ENCODE results near the gene SORBS2. TPM values are rescaled to one million over a fixed set of nuclear protein-coding genes. Genes with fewer than 3 reads are reported as not detected.

SORBS2 gene
- total RNA-seq, 1 donor from 2014 or later: 60.4 TPM

DNA sequence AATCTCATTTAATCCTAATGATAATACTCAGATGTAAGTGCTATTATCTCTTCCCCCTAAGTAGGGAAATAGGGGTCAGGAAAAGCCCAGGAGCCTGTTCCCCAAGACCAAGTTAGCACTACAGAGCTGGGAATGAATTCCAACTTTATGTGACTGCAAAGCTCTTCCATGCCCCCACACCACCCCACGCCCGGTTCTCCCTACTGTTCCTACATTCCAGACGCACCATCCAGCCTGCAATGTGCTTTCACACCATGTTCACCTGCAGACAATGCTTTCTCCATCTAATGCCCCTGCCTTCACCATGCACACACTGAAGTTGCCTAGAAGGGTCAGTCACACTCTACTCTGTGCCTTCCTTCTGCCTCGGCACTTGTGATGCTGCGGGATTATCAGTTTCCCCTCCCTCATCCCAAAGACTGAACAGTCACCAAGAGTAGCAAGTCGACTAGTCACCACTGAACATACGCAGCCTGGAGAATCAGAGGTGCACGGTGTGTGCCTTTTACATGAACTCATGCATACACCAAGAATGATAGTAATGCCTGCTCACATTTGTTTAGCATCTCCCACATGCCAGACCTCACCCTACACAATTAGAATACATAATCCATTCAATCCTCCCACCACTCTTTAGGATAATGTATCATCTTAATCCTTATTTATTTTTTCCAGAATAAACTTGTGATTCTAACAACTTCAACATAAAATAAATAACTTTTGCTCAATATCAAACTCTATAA lies 14.2 kb downstream of the SORBS2 start:
- no peaks in the 10 kb centered on the region for H3K27me3 ChIP-seq
- no peak overlapping the region for H3K27ac ChIP-seq
- H3K4me3 ChIP-seq: no peak overlapping the region
- no peak for DNase-seq (ENCODE audit: extremely low spot score in 2 of 2)
- no peaks in the 10 kb centered on the region for H3K4me1 ChIP-seq
- intact Hi-C loops (cut with DNase I): no loop called here
- TF ChIP-seq, protein P1, sequence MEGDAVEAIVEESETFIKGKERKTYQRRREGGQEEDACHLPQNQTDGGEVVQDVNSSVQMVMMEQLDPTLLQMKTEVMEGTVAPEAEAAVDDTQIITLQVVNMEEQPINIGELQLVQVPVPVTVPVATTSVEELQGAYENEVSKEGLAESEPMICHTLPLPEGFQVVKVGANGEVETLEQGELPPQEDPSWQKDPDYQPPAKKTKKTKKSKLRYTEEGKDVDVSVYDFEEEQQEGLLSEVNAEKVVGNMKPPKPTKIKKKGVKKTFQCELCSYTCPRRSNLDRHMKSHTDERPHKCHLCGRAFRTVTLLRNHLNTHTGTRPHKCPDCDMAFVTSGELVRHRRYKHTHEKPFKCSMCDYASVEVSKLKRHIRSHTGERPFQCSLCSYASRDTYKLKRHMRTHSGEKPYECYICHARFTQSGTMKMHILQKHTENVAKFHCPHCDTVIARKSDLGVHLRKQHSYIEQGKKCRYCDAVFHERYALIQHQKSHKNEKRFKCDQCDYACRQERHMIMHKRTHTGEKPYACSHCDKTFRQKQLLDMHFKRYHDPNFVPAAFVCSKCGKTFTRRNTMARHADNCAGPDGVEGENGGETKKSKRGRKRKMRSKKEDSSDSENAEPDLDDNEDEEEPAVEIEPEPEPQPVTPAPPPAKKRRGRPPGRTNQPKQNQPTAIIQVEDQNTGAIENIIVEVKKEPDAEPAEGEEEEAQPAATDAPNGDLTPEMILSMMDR (IDR thresholded peaks at IDR 0.05): no peak
- TF ChIP-seq POLR2A (IDR thresholded peaks at IDR 0.05): no peak
- no peak for TF ChIP-seq POLR2AphosphoS5 (IDR thresholded peaks at IDR 0.05; ENCODE audit: insufficient read depth in 1 of 2, low read depth in 1 of 2)
- no peaks in the 10 kb centered on the region for H3K36me3 ChIP-seq
- H3K9me3 ChIP-seq: no peaks in the 10 kb centered on the region

DNA sequence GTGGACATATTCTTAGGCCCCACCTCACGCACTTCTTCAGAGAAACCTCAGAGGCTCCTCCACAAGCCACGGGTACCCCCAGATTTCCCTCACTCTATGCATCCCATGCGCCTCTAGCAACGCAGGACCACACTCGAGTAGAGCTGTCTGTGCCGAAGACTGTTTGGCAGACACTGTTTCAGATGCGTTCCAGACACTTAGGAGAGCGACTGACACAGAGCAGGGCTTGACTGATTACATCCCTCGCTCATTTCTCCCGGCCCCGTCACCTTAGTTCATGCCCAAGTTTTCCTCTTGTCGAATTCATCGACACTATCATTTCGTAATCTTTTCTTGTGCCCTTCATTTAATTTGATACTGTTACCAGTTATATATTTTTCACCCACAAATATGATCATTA lies 15.0 kb downstream of the SORBS2 start:
- Histone ChIP-seq H3K9me3 (no peaks in the 10 kb centered on the region), H3K4me1 (no peaks in the 10 kb centered on the region), H3K27ac (no peak overlapping the region), H3K36me3 (no peaks in the 10 kb centered on the region), H3K27me3 (no peaks in the 10 kb centered on the region), H3K4me3 (no peak overlapping the region)
- intact Hi-C loops (cut with DNase I): no loop called here
- DNase-seq (ENCODE audit: extremely low spot score in 2 of 2): no peak
- TF ChIP-seq, protein P1 (IDR thresholded peaks at IDR 0.05): no peak
- no peak for TF ChIP-seq POLR2AphosphoS5 (IDR thresholded peaks at IDR 0.05; ENCODE audit: insufficient read depth in 1 of 2, low read depth in 1 of 2)
- TF ChIP-seq POLR2A (IDR thresholded peaks at IDR 0.05): no peak

GRCh38 chr4:185796176-185796575 lies 15.8 kb downstream of the SORBS2 start:
- no peaks in the 10 kb centered on the region for H3K4me1 ChIP-seq
- H3K27ac ChIP-seq: no peak overlapping the region
- intact Hi-C loops (cut with DNase I): no loop called here
- no peaks in the 10 kb centered on the region for H3K9me3 ChIP-seq
- H3K36me3 ChIP-seq: no peaks in the 10 kb centered on the region
- no peak for TF ChIP-seq POLR2AphosphoS5 (IDR thresholded peaks at IDR 0.05; ENCODE audit: insufficient read depth in 1 of 2, low read depth in 1 of 2)
- TF ChIP-seq POLR2A (IDR thresholded peaks at IDR 0.05): no peak
- TF ChIP-seq, protein P1 (IDR thresholded peaks at IDR 0.05): no peak
- H3K27me3 ChIP-seq: no peaks in the 10 kb centered on the region
- DNase-seq (ENCODE audit: extremely low spot score in 2 of 2): no peak
- no peak overlapping the region for H3K4me3 ChIP-seq

DNA sequence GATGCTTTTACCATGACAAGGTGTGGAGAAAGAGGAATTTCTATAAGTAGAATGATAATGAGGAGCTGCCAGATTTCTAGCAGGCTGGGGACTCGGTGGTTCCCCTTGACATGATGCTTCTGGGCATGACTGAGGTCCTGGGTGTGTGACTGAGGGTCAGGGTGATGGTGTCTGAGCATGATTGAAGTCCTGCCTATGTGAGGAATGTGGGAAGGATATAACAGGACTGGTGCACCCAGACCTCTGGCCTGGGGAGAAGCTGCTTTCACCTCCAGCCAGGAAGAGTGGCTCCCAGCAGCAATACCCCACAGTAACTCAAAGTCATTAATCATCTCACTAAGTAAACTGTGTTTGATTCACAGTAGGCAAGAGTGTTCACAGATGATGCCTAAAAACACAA lies 17.4 kb downstream of the SORBS2 start:
- TF ChIP-seq POLR2AphosphoS5 (IDR thresholded peaks at IDR 0.05; ENCODE audit: insufficient read depth in 1 of 2, low read depth in 1 of 2): no peak
- TF ChIP-seq, protein P1 (IDR thresholded peaks at IDR 0.05): no peak
- TF ChIP-seq POLR2A (IDR thresholded peaks at IDR 0.05): no peak
- Histone ChIP-seq H3K27ac (no peak overlapping the region), H3K9me3 (no peaks in the 10 kb centered on the region), H3K4me3 (no peak overlapping the region), H3K4me1 (no peaks in the 10 kb centered on the region), H3K27me3 (no peaks in the 10 kb centered on the region), H3K36me3 (no peaks in the 10 kb centered on the region)
- intact Hi-C loops (cut with DNase I): no loop called here
- no peak for DNase-seq (ENCODE audit: extremely low spot score in 2 of 2)

DNA sequence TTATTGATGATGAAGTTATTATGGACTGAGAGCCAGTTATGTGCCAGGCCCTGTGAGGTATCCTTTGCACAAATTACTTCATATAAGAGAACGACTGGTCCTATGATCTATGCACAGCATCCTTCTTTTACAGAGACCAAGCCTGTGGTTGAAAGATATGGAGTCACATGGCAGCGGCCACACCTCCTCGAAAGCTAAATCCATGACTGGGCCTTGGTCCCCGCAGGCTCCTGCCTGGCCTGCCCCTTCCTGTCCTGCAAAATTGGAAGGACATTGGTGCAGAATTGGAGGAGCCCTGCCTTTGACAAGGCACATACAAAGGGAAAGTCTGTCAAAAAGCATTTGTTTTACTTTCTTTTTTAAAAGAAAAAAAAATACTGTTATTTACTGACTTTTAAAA lies 18.3 kb downstream of the SORBS2 start:
- no peak for DNase-seq (ENCODE audit: extremely low spot score in 2 of 2)
- H3K27ac ChIP-seq: no peak overlapping the region
- H3K9me3 ChIP-seq: no peaks in the 10 kb centered on the region
- intact Hi-C loops (cut with DNase I): no loop called here
- no peaks in the 10 kb centered on the region for H3K4me1 ChIP-seq
- no peak for TF ChIP-seq POLR2A (IDR thresholded peaks at IDR 0.05)
- TF ChIP-seq, protein P1 (IDR thresholded peaks at IDR 0.05): no peak
- TF ChIP-seq POLR2AphosphoS5 (IDR thresholded peaks at IDR 0.05; ENCODE audit: insufficient read depth in 1 of 2, low read depth in 1 of 2): no peak
- no peaks in the 10 kb centered on the region for H3K36me3 ChIP-seq
- H3K4me3 ChIP-seq: no peak overlapping the region
- no peaks in the 10 kb centered on the region for H3K27me3 ChIP-seq
